Ovary (tissue), 9 donors: ENCODE measurements around the gene ZNF341. TPM values are rescaled to one million over a fixed set of nuclear protein-coding genes. Genes with fewer than 3 reads are reported as not detected.

ENCODE experiments used
- DNase-seq, 5 donors: peaks; one replicate each; pipeline ENCODE4 v3.0.0-alpha.2; 2019 to 2020
- H3K27ac ChIP-seq, 2 donors: fragments of 200-600 bp; one replicate each; pipeline versions ENCODE4 v1.5.1 to v1.8.0; 2019 to 2022
- H3K27me3 ChIP-seq: fragments of 200-600 bp; one replicate; pipeline ENCODE4 v1.8.0; 2022
- H3K36me3 ChIP-seq: fragments of 200-600 bp; sonication (generic); one replicate; pipeline ENCODE4 v1.5.1; 2019
- H3K4me1 ChIP-seq: one replicate; pipeline ENCODE4 v1.8.1; 2013; ENCODE audit warnings: mild to moderate bottlenecking, moderate library complexity; ENCODE audit not compliant: insufficient read depth
- H3K4me3 ChIP-seq: fragments of 200-600 bp; sonication (generic); one replicate; pipeline ENCODE4 v1.5.1; 2017
- H3K9me3 ChIP-seq, 2 donors: fragments of 200-600 bp in 1 of 2; sonication (generic) in 1 of 2; one replicate each; pipeline versions ENCODE4 v1.5.1 to v1.8.1; 2013 to 2019; ENCODE audit warnings: mild to moderate bottlenecking in 1 of 2, moderate library complexity in 1 of 2
- EP300 ChIP-seq: sonication (generic); formaldehyde crosslinking; IDR thresholded peaks from one replicate; pipeline ENCODE4 v1.6.1; 2017; ENCODE audit warnings: antibody characterized with exemption
- POLR2A ChIP-seq: fragments of 450-650 bp; IDR thresholded peaks from one replicate; pipeline ENCODE4 v1.6.1; 2017; ENCODE audit warnings: antibody characterized with exemption, mild to moderate bottlenecking, moderate library complexity
- WGBS, 3 donors: extraction: QIAGEN DNeasy Blood & Tissue Kit in 1 of 3; methylation state at CpG; one replicate each; pipeline versions ENCODE4 v1.1.5 to v1.1.7; 2013 to 2017; 5-methylcytosine and 5-hydroxymethylcytosine counted together
- intact Hi-C, 4 donors: fragments of 100-400 bp; cut with DNase I; formaldehyde crosslinking; loops; one replicate each; pipeline versions ENCODE4 v1.11.0 to v1.15.1; 2022 to 2023
- polyA plus RNA-seq, 2 donors: library from polyadenylated mRNA; stranded (reverse); fragments of 200-250 nt in 1 of 2; fragments of 350-450 nt in 1 of 2; fragmentation: Illumina TruSeq in 1 of 2; extraction: RNeasy Lipid Tissue Mini Kit (QIAGEN cat#74804) in 1 of 2; gene quantifications; one replicate each; pipeline ENCODE4 v1.2.3, GENCODE V29; 2013 to 2014
- total RNA-seq, 7 donors: library from RNA; depleted of rRNA in 2 of 7; stranded (reverse); fragments of >200 nt in 2 of 7; fragmentation: NEBNext Ultra II Directional in 3 of 7; extraction: Animal tissue kit (Norgen Biotek cat#: 25700) in 3 of 7; gene quantifications; one replicate each; pipeline versions ENCODE4 v1.1.0 to v1.2.4, GENCODE V29; 2016 to 2023
- TF ChIP-seq, protein P1 (sequence below), 3 donors: fragments of 450-650 bp in 2 of 3; fragments of 200-600 bp in 1 of 3; IDR thresholded peaks; one replicate each; pipeline versions ENCODE4 v1.5.1 to v1.8.0; 2016 to 2022; ENCODE audit warnings: antibody characterized with exemption in 3 of 3, mild to moderate bottlenecking in 1 of 3
- donor health status: DM: no; HTN: no; CAD: no; lungs with moderate emphysema.
- donor health status: DM: no; HTN: no; CAD: no.
- donor health status: Bipolar disorder and iron deficiency.
- donor health status: DM: yes; HTN: yes; CAD: no.
- donor health status: DM: no; HTN: no; CAD: no.
- donor health status: DM: yes; HTN: yes; CAD: no.

The ZNF341 gene
- total and polyA plus RNA-seq, 9 donors = 1.2 to 3.8 (median 1.6) TPM

DNA sequence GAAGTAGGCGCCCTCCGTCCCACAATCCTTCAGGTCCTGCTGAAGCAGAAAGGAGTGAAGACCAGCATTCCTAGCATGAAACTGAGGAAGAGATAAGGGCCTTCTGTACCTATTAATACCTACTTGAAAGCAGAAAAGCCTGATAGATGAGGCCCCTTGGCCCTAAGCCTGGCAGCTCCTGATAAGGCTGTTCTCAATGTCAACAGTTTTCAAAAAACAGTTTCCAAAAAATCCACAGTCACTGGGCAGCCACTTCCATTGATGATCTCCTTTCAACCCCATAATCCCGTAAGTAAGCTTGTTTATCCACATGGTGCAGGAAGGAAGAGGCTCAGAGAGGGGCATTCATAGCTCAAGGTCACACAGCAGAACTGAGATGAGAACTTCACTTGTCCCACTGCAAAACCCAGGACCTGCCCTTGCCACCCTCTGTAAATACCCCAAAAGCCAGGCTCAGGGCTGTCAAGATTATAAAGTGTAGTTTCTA, 42.8 kb upstream of the ZNF341 start:
- DNase-seq = no peak
- Histone ChIP-seq H3K9me3 (no peaks in the 10 kb centered on the region), H3K27ac (peak overlapping the region in 1 of 2 donors; percentile 43), H3K27me3 (no peaks in the 10 kb centered on the region), H3K4me1 (peaks cover 19% of the 10 kb centered on the region), H3K4me3 (no peak overlapping the region), H3K36me3 (no peaks in the 10 kb centered on the region)
- 75 to 82% (median 77%) methylated on average over 3 of the region's 3 CpGs for WGBS, 3 donors
- TF ChIP-seq, protein P1, sequence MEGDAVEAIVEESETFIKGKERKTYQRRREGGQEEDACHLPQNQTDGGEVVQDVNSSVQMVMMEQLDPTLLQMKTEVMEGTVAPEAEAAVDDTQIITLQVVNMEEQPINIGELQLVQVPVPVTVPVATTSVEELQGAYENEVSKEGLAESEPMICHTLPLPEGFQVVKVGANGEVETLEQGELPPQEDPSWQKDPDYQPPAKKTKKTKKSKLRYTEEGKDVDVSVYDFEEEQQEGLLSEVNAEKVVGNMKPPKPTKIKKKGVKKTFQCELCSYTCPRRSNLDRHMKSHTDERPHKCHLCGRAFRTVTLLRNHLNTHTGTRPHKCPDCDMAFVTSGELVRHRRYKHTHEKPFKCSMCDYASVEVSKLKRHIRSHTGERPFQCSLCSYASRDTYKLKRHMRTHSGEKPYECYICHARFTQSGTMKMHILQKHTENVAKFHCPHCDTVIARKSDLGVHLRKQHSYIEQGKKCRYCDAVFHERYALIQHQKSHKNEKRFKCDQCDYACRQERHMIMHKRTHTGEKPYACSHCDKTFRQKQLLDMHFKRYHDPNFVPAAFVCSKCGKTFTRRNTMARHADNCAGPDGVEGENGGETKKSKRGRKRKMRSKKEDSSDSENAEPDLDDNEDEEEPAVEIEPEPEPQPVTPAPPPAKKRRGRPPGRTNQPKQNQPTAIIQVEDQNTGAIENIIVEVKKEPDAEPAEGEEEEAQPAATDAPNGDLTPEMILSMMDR (IDR thresholded peaks at IDR 0.05) = no peak
- no peak for TF ChIP-seq EP300
- no peak for TF ChIP-seq POLR2A
- intact Hi-C loops = no loop called here

DNA sequence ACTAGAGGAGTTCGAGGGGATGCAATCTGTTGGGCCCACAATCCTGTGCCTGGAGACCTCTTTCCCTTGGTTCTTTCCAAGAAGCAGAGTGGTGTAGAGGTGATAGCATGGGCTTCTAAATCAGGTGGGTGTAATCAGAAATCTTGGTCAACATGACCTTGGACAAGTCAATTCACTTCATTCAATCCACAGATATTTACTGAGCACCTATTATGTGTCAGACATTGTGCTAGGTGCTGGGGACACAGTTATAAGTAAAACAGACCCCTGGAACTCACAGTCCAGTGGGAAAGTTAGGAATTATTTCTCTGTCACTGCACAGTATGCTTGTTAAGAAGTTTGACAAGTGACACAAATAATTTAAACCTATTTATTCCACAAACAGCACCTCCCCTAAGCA, 42.3 kb upstream of the ZNF341 start:
- no peaks in the 10 kb centered on the region for H3K27me3 ChIP-seq
- TF ChIP-seq, protein P1 (IDR thresholded peaks at IDR 0.05) = no peak
- TF ChIP-seq EP300 = no peak
- TF ChIP-seq POLR2A = no peak
- no peaks in the 10 kb centered on the region for H3K9me3 ChIP-seq
- H3K4me3 ChIP-seq = no peak overlapping the region
- 86 to 96% (median 91%) methylated on average over 1 of the region's 1 CpG for WGBS, 3 donors
- intact Hi-C loops = no loop called here
- peaks cover 24% of the 10 kb centered on the region for H3K4me1 ChIP-seq
- no peak for DNase-seq
- H3K27ac ChIP-seq = peak overlapping the region in 1 of 2 donors; percentile 26
- no peaks in the 10 kb centered on the region for H3K36me3 ChIP-seq

DNA sequence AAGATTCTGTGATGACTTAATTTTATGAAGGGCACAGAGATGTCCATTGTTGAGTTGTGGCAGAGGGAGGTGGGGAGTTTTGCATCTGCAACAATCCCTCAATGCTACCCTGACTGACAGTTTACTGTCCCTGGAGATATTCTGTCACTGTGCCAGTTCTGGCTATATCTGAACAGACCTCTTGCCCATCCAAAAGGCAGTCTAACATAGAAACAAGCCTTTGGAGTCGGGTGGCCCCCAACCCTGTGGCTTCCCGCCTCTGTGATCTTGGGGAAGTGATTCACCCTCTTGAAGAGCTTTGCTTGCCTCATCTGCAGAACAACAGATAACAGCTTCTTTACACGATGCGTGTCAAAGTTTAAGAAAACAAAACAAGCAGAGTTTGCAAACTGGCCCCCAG, 41.8 kb upstream of the ZNF341 start:
- Histone ChIP-seq H3K27ac (peak overlapping the region; percentile 26 to 28), H3K27me3 (no peaks in the 10 kb centered on the region), H3K4me3 (no peak overlapping the region), H3K4me1 (peaks cover 27% of the 10 kb centered on the region), H3K9me3 (no peaks in the 10 kb centered on the region), H3K36me3 (no peaks in the 10 kb centered on the region)
- WGBS, 3 donors = 7 to 18% (median 10%) methylated on average over 4 of the region's 4 CpGs
- no peak for TF ChIP-seq EP300
- no peak for TF ChIP-seq POLR2A
- TF ChIP-seq, protein P1 (IDR thresholded peaks at IDR 0.05) = no peak
- peak; percentile 52 to 74 (median 56) for DNase-seq
- intact Hi-C loops = no loop called here

DNA sequence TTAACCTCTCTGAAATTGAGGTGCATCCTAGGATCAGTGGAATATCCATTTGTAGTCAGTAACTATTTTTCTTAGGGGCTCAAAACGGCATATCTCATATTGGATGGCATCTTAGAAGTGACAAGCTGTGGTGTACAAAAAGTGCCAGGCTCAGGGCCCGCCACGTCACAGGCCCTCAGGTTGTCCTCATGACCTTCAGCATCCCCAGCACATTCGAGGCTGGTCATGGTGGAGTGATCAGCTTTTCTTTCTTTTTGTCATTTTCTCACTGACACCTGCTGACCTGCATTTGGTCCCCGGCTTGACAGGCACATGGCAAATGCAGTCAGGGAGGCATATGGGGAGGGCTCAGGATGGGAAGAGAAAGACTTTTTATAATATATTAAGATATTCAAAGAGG, 38.5 kb upstream of the ZNF341 start:
- Histone ChIP-seq H3K27ac (peak overlapping the region in 1 of 2 donors; percentile 77), H3K36me3 (no peaks in the 10 kb centered on the region), H3K4me3 (no peak overlapping the region), H3K9me3 (no peaks in the 10 kb centered on the region), H3K4me1 (peaks cover 22% of the 10 kb centered on the region), H3K27me3 (no peaks in the 10 kb centered on the region)
- TF ChIP-seq POLR2A (no peak), EP300 (no peak)
- TF ChIP-seq, protein P1 (IDR thresholded peaks at IDR 0.05) = no peak
- intact Hi-C loops = no loop called here
- 77 to 88% (median 83%) methylated on average over 5 of the region's 5 CpGs for WGBS, 3 donors
- no peak for DNase-seq
